GM23338 (cell line): Measurements from ENCODE around the gene BNC2. TPM values are rescaled to one million over a fixed set of nuclear protein-coding genes. Genes with fewer than 3 reads are reported as not detected.

ENCODE experiments used
- ATAC-seq: fragments of 200-7000 bp; cut with Tn5 transposase; 3 replicates; pipeline ENCODE4 v1.9.1; 2020
- DNase-seq: peaks from one replicate; pipeline ENCODE4 v3.0.0-alpha.2; 2015; ENCODE audit warnings: low spot score
- H2AFZ ChIP-seq: fragments of 200-600 bp; sonication (generic); 2 replicates; pipeline ENCODE4 v1.8.0; 2016; ENCODE audit warnings: antibody characterized with exemption, mild to moderate bottlenecking, moderate library complexity
- H3F3A ChIP-seq: fragments of 200-600 bp; sonication (generic); replicated peaks from 2 replicates; pipeline ENCODE4 v1.8.0; 2017; ENCODE audit warnings: antibody characterized with exemption, mixed run types, low read depth
- H3K27ac ChIP-seq: fragments of 200-600 bp; sonication (generic); 2 replicates; pipeline ENCODE4 v1.6.1; 2016; ENCODE audit warnings: low read depth
- H3K27me3 ChIP-seq: fragments of 200-600 bp; sonication (generic); 2 replicates; pipeline ENCODE4 v1.8.0; 2016; ENCODE audit warnings: mild to moderate bottlenecking, mixed run types, moderate library complexity; ENCODE audit not compliant: insufficient read depth
- H3K36me3 ChIP-seq: fragments of 200-600 bp; sonication (generic); 2 replicates; pipeline ENCODE4 v1.8.0; 2016; ENCODE audit warnings: mild to moderate bottlenecking; ENCODE audit not compliant: insufficient read depth
- H3K4me1 ChIP-seq: fragments of 200-600 bp; sonication (generic); 2 replicates; pipeline ENCODE4 v1.8.0; 2016; ENCODE audit warnings: mild to moderate bottlenecking, moderate library complexity; ENCODE audit not compliant: insufficient read depth
- H3K4me2 ChIP-seq: fragments of 200-600 bp; sonication (generic); 2 replicates; pipeline ENCODE4 v1.7.1; 2017; ENCODE audit warnings: mixed run types
- H3K4me3 ChIP-seq: fragments of 200-600 bp; sonication (generic); 2 replicates; pipeline ENCODE4 v1.6.1; 2016; ENCODE audit warnings: mixed run types
- H3K79me2 ChIP-seq: fragments of 200-600 bp; sonication (generic); replicated peaks from 2 replicates; pipeline ENCODE4 v1.8.0; 2017; ENCODE audit warnings: mild to moderate bottlenecking; ENCODE audit not compliant: insufficient read depth
- H3K9me2 ChIP-seq: fragments of 200-600 bp; sonication (generic); 2 replicates; pipeline ENCODE4 v1.8.0; 2017; ENCODE audit not compliant: insufficient read depth
- H4K20me1 ChIP-seq: fragments of 200-600 bp; sonication (generic); replicated peaks from 2 replicates; pipeline ENCODE4 v1.8.0; 2017; ENCODE audit warnings: mild to moderate bottlenecking; ENCODE audit not compliant: insufficient read depth
- H3K27ac Mint-ChIP-seq: 2 replicates; pipeline ENCODE4 v1.8.0; 2020; ENCODE audit warnings: inconsistent platforms, mild to moderate bottlenecking, moderate library complexity, mixed read lengths
- H3K27me3 Mint-ChIP-seq: 3 replicates; pipeline ENCODE4 v1.8.0; 2022; ENCODE audit warnings: low read depth, mild to moderate bottlenecking, moderate library complexity, mixed read lengths, inconsistent platforms; ENCODE audit not compliant: insufficient read depth, poor library complexity
- H3K36me3 Mint-ChIP-seq: 3 replicates; pipeline ENCODE4 v1.8.0; 2021; ENCODE audit warnings: low read depth, mild to moderate bottlenecking, inconsistent platforms, moderate library complexity, mixed read lengths
- H3K4me1 Mint-ChIP-seq: 3 replicates; pipeline ENCODE4 v1.8.0; 2020; ENCODE audit warnings: mild to moderate bottlenecking, inconsistent platforms, mixed read lengths
- H3K4me3 Mint-ChIP-seq: 3 replicates; pipeline ENCODE4 v1.8.0; 2021; ENCODE audit warnings: moderate library complexity, mild to moderate bottlenecking, inconsistent platforms, mixed read lengths
- H3K9me3 Mint-ChIP-seq: 3 replicates; pipeline ENCODE4 v1.8.0; 2020; ENCODE audit warnings: moderate library complexity, mild to moderate bottlenecking, inconsistent platforms, mixed read lengths
- CREB1 ChIP-seq: fragments of 250-450 bp; sonication (Bioruptor Pico); IDR thresholded peaks from 2 replicates; pipeline ENCODE4 v1.5.0; 2020; ENCODE audit warnings: low read depth, mild to moderate bottlenecking, moderate library complexity
- ETS1 ChIP-seq: IDR thresholded peaks from 2 replicates; pipeline ENCODE4 v1.6.1; 2016; ENCODE audit warnings: antibody characterized with exemption
- EZH2 ChIP-seq: fragments of 200-600 bp; sonication (generic); IDR thresholded peaks from one replicate; pipeline ENCODE4 v1.8.0; 2017; ENCODE audit warnings: antibody characterized with exemption, mild to moderate bottlenecking, low read depth; ENCODE audit not compliant: unreplicated experiment
- NANOG ChIP-seq: IDR thresholded peaks from 2 replicates; pipeline ENCODE4 v1.6.1; 2016; ENCODE audit warnings: antibody characterized with exemption, borderline replicate concordance
- POLR2AphosphoS5 ChIP-seq: IDR thresholded peaks from 2 replicates; pipeline ENCODE4 v1.6.1; 2016; ENCODE audit warnings: antibody characterized with exemption, low read depth
- STAT1 ChIP-seq: IDR thresholded peaks from one replicate; pipeline ENCODE4 v1.6.1; 2016; ENCODE audit warnings: antibody characterized with exemption; ENCODE audit not compliant: unreplicated experiment
- ZNF462 ChIP-seq: fragments of 250-450 bp; sonication (Bioruptor Pico); IDR thresholded peaks from 2 replicates; pipeline ENCODE4 v1.5.0; 2020; ENCODE audit warnings: mild to moderate bottlenecking, moderate library complexity
- polyA plus RNA-seq: library from polyadenylated mRNA; unstranded; fragments of >200 nt; fragmentation: Nextera tagmentation; extraction: Ambion mirVana; gene quantifications from 2 replicates; pipeline ENCODE4 v1.2.1, GENCODE V29; 2016
- total RNA-seq: library from RNA; depleted of rRNA; stranded (reverse); fragments of >200 nt; shearing (Covaris generic); gene quantifications from 2 replicates; pipeline ENCODE4 v1.2.3, GENCODE V29; 2014

BNC2 gene
- total and polyA plus RNA-seq, 2 experiments from 2014 or later = 12.7 to 13.2 TPM

- Histone ChIP-seq H3K79me2 (peaks cover 1% of the 10 kb centered on the region), H3K9me2 (no peaks in the 10 kb centered on the region), H4K20me1 (no peaks in the 10 kb centered on the region), H3K4me2 (no peak overlapping the region), H3K4me1 (peaks cover 42% of the 10 kb centered on the region), H3F3A (no peaks in the 10 kb centered on the region), H3K27ac (no peak overlapping the region), H3K4me3 (no peak overlapping the region), H2AFZ (no peak overlapping the region), H3K27me3 (no peaks in the 10 kb centered on the region), H3K36me3 (no peaks in the 10 kb centered on the region)
- Mint-ChIP-seq H3K36me3 (no peaks in the 10 kb centered on the region), H3K4me3 (no peak overlapping the region), H3K27ac (peak overlapping the region; percentile 34; the same call in 1 of the 2 replicates), H3K27me3 (no peaks in the 10 kb centered on the region), H3K9me3 (no peaks in the 10 kb centered on the region), H3K4me1 (peaks cover 58% of the 10 kb centered on the region)
- no peak for ATAC-seq
- no peak for TF ChIP-seq ZNF462 (CRISPR knock-in tag)
- DNase-seq = no peak
Observed at GRCh38 chr9:16687678-16688369, 182.6 kb downstream of the BNC2 start.

- Histone ChIP-seq H3K4me1 (peaks cover 22% of the 10 kb centered on the region), H3K4me3 (no peak overlapping the region), H3F3A (no peaks in the 10 kb centered on the region), H3K4me2 (no peak overlapping the region), H3K79me2 (peaks cover 4% of the 10 kb centered on the region; the same call in 1 of the 2 replicates), H3K36me3 (no peaks in the 10 kb centered on the region), H3K9me2 (no peaks in the 10 kb centered on the region), H2AFZ (no peak overlapping the region), H4K20me1 (no peaks in the 10 kb centered on the region), H3K27me3 (no peaks in the 10 kb centered on the region), H3K27ac (no peak overlapping the region)
- DNase-seq (no peak), ATAC-seq (no peak)
- Mint-ChIP-seq H3K4me3 (no peak overlapping the region), H3K27me3 (peaks cover 4% of the 10 kb centered on the region), H3K36me3 (no peaks in the 10 kb centered on the region), H3K4me1 (peaks cover 62% of the 10 kb centered on the region), H3K27ac (peak overlapping the region; percentile 41; the same call in 1 of the 2 replicates), H3K9me3 (no peaks in the 10 kb centered on the region)
- TF ChIP-seq ETS1 (no peak), POLR2AphosphoS5 (no peak), STAT1 (no peak), CREB1 (CRISPR knock-in tag) (no peak), EZH2 (no peak), NANOG (no peak)
Observed at GRCh38 chr9:16683326-16683725, 187.1 kb downstream of the BNC2 start.
